Panc1 (cell line): ENCODE results near the gene SYF2. TPM values are rescaled to one million over a fixed set of nuclear protein-coding genes. Genes with fewer than 3 reads are reported as not detected.

Source experiments
- ATAC-seq: fragments of 200-7000 bp; cut with Tn5 transposase; 2 replicates; pipeline ENCODE4 v1.9.1; 2020; ENCODE audit warnings: mild to moderate bottlenecking, moderate library complexity
- BruUV-seq: library from RNA; stranded (reverse); fragments of 400-500 nt; replicated peaks from 2 replicates; lab custom pipeline; 2021; lab: Mats Ljungman, UMichigan
- CTCF ChIA-PET: fragments of 300-600 bp; sonication (Branson Sonifier 250); formaldehyde crosslinking; loops from one replicate; lab custom pipeline; 2022; ENCODE audit warnings: antibody characterized with exemption; lab: Charles Lee
- POLR2A ChIA-PET: fragments of 300-600 bp; sonication (Branson Sonifier 250); formaldehyde crosslinking; loops from one replicate; lab custom pipeline; 2022; ENCODE audit warnings: antibody characterized with exemption; lab: Charles Lee
- DNase-seq: peaks from one replicate; pipeline ENCODE4 v3.0.0-alpha.2; 2010; ENCODE audit warnings: low read depth, low spot score
- H3K27ac ChIP-seq: 2 replicates; pipeline ENCODE4 v1.5.1; 2011; ENCODE audit warnings: mild to moderate bottlenecking, low read length, inconsistent platforms
- H3K27me3 ChIP-seq: fragments of 200-500 bp; sonication (Bioruptor generic); 2 replicates; pipeline ENCODE4 v1.6.0; 2014; ENCODE audit warnings: low read length, inconsistent platforms; ENCODE audit not compliant: control insufficient read depth, insufficient read depth
- H3K36me3 ChIP-seq: fragments of 200-500 bp; sonication (Bioruptor generic); 2 replicates; pipeline ENCODE4 v1.5.1; 2014; ENCODE audit warnings: inconsistent platforms, mild to moderate bottlenecking, low read length, moderate library complexity; ENCODE audit not compliant: control insufficient read depth, insufficient read depth
- H3K4me1 ChIP-seq: 2 replicates; pipeline ENCODE4 v1.5.1; 2011; ENCODE audit warnings: inconsistent platforms, mild to moderate bottlenecking, low read length, moderate library complexity; ENCODE audit not compliant: control insufficient read depth, insufficient read depth
- H3K4me3 ChIP-seq, 2 experiments: 2 replicates each; pipeline ENCODE4 v1.5.1; 2011 to 2012; ENCODE audit warnings: low read depth in 2 of 2, low read length in 2 of 2, mild to moderate bottlenecking in 2 of 2, inconsistent platforms in 1 of 2, moderate library complexity in 1 of 2
- H3K9me3 ChIP-seq: fragments of 200-500 bp; sonication (Bioruptor generic); 2 replicates; pipeline ENCODE4 v1.5.1; 2014; ENCODE audit warnings: low read depth, mild to moderate bottlenecking, inconsistent platforms, low read length, moderate library complexity; ENCODE audit not compliant: control insufficient read depth, insufficient read depth
- CTCF ChIP-seq: fragments of 450-650 bp; IDR thresholded peaks from 2 replicates; pipeline ENCODE4 v1.5.1; 2017; ENCODE audit warnings: mild to moderate bottlenecking
- POLR2AphosphoS5 ChIP-seq: IDR thresholded peaks from 2 replicates; pipeline ENCODE4 v1.6.1; 2012; ENCODE audit warnings: mild to moderate bottlenecking, low read depth, low read length, moderate library complexity
- SIN3A ChIP-seq: IDR thresholded peaks from 2 replicates; pipeline ENCODE4 v1.6.1; 2012; ENCODE audit warnings: low read depth, mild to moderate bottlenecking, low read length, moderate library complexity, borderline replicate concordance; ENCODE audit not compliant: insufficient read depth
- TCF7L2 ChIP-seq: IDR thresholded peaks from 2 replicates; pipeline ENCODE4 v1.6.1; 2011; ENCODE audit warnings: mild to moderate bottlenecking, low read depth, low read length, inconsistent platforms
- in situ Hi-C: cut with HindIII; loops from 2 replicates; pipeline ENCODE4 v1.10.0; 2016; ENCODE audit warnings: low sequenced_read_pairs, low pct_unique_long_range_greater_than_20kb
- intact Hi-C: fragments of 100-400 bp; cut with micrococcal nuclease; formaldehyde crosslinking; loops from one replicate; pipeline ENCODE4 v1.10.0; 2022; ENCODE audit not compliant: unreplicated experiment
- total RNA-seq: library from RNA; stranded (reverse); gene quantifications from one replicate; pipeline ENCODE4 v1.2.1, GENCODE V29; 2021; ENCODE audit not compliant: unreplicated experiment
- TF ChIP-seq, protein P1 (sequence below), 2 experiments: IDR thresholded peaks; 2 replicates each; pipeline ENCODE4 v1.6.1; 2011 to 2012; ENCODE audit warnings: low read depth in 2 of 2, control low read depth in 1 of 2, low read length in 1 of 2, mild to moderate bottlenecking in 1 of 2, moderate library complexity in 1 of 2; ENCODE audit not compliant: insufficient read depth in 1 of 2

SYF2 gene
- total RNA-seq, 1 experiment from 2014 or later, result 28.9 TPM

DNA sequence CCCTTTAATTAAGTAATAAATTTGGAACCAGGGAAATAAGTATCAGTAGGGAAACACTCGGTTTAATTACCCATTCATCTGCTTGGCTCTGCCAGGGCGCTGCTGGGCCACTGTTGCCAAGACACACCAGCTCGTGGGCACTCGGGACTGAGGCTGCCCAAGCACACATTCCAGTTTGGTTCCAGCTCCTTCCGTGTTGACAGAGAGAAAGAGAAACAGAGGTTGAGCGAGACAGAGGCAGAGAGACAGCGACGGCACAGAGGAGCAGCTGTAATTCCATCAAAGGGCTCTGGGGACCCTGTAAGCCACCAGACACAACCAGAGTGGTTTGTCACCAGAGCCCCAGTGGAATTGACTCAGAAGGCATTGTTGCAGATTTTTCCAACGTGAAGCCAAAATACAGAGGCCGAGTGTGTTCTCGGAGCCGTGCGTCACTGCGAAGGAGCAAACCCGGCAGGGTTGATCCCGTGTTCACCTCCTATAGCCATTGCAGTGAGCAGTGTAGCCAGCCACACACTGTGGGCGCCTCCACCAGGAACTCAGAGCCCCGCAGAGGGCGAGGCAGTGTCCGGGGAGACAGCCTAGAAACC is 33.5 kb downstream of the SYF2 start:
- Histone ChIP-seq H3K9me3 (no peaks in the 10 kb centered on the region), H3K36me3 (no peaks in the 10 kb centered on the region), H3K27me3 (no peaks in the 10 kb centered on the region), H3K4me3 (no peak overlapping the region), H3K27ac (no peak overlapping the region), H3K4me1 (no peaks in the 10 kb centered on the region; the same call in 1 of the 2 replicates)
- BruUV-seq, result no TSS peak
- intact Hi-C loops (no loop called here), in situ Hi-C loops (no loop called here)
- TF ChIP-seq POLR2AphosphoS5, result no peak
- TF ChIP-seq, protein P1, sequence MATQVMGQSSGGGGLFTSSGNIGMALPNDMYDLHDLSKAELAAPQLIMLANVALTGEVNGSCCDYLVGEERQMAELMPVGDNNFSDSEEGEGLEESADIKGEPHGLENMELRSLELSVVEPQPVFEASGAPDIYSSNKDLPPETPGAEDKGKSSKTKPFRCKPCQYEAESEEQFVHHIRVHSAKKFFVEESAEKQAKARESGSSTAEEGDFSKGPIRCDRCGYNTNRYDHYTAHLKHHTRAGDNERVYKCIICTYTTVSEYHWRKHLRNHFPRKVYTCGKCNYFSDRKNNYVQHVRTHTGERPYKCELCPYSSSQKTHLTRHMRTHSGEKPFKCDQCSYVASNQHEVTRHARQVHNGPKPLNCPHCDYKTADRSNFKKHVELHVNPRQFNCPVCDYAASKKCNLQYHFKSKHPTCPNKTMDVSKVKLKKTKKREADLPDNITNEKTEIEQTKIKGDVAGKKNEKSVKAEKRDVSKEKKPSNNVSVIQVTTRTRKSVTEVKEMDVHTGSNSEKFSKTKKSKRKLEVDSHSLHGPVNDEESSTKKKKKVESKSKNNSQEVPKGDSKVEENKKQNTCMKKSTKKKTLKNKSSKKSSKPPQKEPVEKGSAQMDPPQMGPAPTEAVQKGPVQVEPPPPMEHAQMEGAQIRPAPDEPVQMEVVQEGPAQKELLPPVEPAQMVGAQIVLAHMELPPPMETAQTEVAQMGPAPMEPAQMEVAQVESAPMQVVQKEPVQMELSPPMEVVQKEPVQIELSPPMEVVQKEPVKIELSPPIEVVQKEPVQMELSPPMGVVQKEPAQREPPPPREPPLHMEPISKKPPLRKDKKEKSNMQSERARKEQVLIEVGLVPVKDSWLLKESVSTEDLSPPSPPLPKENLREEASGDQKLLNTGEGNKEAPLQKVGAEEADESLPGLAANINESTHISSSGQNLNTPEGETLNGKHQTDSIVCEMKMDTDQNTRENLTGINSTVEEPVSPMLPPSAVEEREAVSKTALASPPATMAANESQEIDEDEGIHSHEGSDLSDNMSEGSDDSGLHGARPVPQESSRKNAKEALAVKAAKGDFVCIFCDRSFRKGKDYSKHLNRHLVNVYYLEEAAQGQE (IDR thresholded peaks at IDR 0.05; ENCODE audit: insufficient read depth in 1 of 2, low read depth in 2 of 2, low read length in 1 of 2), result no peak
- TF ChIP-seq CTCF, result no peak
- no peak for TF ChIP-seq TCF7L2
- no peak for TF ChIP-seq SIN3A
- ChIA-PET CTCF (no interaction called here), POLR2A (no interaction called here)
- no peak for ATAC-seq
- no peak for DNase-seq

DNA sequence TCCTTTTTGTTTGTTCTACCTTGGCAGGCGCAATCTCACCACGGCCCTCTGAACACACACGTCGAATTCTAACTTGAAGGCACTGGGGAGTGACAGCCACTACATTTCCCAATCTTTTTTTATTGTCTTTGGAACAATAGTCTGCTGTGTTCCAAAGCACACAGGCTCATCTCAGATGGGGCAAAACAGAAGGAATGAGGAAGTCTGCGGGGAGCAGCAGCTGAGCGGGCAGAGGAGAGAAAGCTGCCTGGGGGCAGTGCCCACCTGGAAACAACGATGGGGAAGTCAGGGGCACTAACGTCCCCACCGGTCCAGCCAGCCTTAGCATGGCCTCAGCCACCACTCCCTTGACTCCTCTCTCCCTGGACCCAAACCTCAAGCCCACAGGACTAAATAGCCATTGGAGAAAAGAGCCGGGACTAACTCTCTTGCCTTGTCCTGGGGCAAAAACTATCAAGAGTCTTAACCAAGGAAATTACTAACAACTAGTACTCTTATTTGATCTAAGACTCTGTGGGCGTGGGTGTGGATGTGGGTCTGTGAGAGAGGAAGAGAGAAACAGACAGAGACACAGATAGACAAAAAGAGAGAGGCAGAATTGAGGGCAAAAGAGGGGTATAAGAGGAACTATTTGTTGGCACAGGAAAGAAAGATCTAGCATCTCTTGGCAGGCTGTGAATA is 34.2 kb downstream of the SYF2 start:
- no peak overlapping the region for H3K4me3 ChIP-seq
- DNase-seq, result no peak
- H3K27ac ChIP-seq, result no peak overlapping the region
- CTCF ChIA-PET, result no interaction called here
- BruUV-seq, result no TSS peak
- no peaks in the 10 kb centered on the region for H3K36me3 ChIP-seq
- in situ Hi-C loops, result no loop called here
- no peak for ATAC-seq
- intact Hi-C loops, result no loop called here
- H3K9me3 ChIP-seq, result no peaks in the 10 kb centered on the region
- no peak for TF ChIP-seq CTCF
- TF ChIP-seq SIN3A, result no peak
- no peak for TF ChIP-seq TCF7L2
- no peak for TF ChIP-seq POLR2AphosphoS5
- TF ChIP-seq, protein P1 (IDR thresholded peaks at IDR 0.05; ENCODE audit: insufficient read depth in 1 of 2, low read depth in 2 of 2, low read length in 1 of 2), result no peak
- POLR2A ChIA-PET, result no interaction called here
- no peaks in the 10 kb centered on the region for H3K27me3 ChIP-seq
- no peaks in the 10 kb centered on the region; the same call in 1 of the 2 replicates for H3K4me1 ChIP-seq
